HS-27A (cell line): Measurements from ENCODE around the gene HHAT.
"Not testable (repeated sequence)": the region's sequence is repeated elsewhere in the genome, so short reads cannot be mapped to it uniquely, and the experiment has no call there.

Experiments
- DNase-seq: peaks from one replicate; pipeline ENCODE4 v3.0.0-alpha.2; 2012; ENCODE audit warnings: low read depth, missing footprints

HHAT gene

DNA sequence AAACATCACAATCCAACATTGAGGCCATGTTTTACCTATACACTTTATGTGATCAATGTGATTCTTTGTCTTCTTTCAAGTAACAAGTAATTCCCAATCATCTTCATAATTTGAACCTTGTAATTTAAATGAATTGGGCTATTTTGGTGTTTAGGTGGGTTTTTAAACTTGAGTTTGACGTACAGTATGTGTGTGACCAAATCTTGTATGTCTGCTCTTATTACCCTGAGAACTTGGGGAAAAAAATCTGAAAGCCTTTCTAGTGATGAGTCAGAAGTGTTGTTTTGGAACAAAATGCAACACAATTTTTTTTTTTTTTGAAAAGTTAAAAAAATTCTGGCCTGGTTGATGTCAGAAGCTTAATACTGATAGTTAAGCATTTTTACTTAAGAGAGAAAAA lies 68.5 kb downstream of the HHAT start:
- no peak for DNase-seq

DNA sequence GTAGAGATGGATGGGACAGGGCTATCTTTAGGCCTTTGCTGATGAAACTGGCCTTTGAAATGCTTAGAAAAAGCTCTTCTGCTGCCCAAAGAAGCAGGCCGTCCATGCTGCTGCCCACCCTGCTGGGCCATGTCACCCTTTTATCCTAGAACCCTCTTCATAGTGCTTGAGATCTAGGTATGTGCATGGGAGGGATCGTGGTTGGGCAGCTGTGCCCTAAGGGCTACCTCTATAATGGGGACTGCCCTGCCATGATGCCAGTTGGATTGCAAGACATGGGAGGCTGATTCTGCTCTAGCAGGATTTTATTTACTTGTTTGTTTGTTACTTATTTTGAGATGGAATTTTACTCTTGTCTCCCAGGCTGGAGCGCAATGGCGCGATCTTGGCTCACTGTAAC lies 69.0 kb downstream of the HHAT start:
- no peak for DNase-seq

DNA sequence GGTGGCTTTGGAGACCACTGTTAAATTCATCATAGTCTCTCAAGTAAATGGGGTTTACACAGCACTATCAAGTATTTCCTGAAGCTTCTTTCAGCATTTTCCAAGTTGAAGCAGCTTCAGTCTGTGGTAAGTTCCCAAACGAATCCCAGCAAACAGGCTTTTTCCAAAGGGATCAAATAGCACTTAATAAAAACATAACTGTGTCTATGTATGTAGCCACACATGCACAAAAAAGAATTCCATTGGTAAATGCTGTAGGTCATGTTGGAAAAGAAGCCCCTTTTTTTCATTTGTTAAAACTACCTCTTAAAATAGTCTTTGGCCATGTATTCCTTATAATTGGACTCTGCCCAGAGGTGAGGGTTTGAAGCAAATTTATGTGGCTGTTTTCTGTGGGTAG lies 69.8 kb downstream of the HHAT start:
- DNase-seq, result no peak

DNA sequence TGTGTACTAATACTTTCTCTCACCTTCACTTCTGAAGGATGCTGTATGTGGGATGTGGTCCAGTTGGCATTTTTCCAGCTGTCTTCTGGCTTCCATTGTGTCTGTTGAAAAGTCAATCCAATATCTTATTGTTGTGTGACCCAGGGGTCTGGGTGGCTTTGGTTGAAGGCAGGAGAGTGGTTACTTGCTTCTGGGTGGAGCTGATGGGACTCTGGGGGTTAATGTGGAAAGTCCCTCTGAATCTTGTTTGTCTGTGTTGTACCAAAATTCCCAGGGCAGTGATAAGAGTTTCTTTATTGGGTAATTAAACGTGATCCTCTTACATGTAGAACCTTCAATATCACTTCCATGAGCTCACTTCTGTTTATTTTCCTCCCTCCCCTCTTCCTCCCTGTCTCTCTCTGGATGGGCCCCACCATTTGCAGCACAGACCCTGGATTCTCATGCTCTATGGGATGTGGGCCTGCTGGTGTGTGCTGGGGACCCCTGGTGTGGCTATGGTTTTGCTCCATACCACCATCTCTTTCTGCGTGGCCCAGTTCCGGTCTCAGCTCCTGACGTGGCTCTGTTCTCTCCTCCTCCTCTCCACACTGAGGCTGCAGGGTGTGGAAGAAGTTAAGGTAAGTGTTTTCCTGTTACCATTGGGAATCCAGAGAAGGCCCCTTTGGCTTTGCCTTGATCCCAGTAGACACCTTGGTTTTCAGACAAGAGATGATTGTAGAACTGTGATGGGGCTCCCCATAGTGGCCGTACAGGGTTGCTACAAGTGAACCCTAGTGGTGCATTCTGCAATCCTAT lies 71.5 kb downstream of the HHAT start:
- peak; percentile 48 for DNase-seq

DNA sequence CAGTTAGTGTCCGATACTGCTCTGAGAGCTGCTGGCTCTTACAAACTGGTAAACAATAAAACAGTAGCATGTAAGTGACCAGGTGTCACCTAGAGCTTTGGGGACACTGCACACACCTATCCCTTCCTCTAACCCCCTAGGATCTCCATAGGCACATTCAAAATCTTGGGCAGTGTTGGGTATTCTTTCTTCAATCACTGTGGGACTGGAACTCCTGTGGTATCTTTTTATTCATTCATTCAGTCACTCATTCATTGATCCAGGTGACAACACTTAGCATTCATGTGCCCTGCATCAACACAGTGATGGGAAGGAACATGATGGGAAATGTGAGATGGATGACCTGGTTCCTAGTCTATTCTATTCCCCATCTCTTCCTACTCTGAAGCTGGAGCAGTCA lies 73.9 kb downstream of the HHAT start:
- no peak for DNase-seq

DNA sequence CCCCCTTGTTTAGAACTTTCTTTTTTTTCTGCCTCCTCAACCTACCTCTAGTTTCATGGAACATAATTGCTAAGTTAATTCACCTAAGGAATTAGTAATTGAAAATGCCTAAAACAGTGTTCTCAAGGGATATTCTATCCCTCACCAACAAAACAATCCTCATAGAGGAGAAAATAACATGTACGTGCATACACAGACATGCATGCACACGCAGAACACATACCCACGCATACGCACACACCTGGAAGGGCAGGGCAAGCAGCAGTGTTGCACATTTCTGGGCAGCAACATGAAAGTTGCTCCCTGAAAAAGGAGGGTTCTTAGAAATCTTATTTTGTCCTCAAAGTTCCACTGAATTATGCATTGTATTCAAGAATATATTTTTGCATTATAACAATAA lies 76.6 kb downstream of the HHAT start:
- no peak for DNase-seq

DNA sequence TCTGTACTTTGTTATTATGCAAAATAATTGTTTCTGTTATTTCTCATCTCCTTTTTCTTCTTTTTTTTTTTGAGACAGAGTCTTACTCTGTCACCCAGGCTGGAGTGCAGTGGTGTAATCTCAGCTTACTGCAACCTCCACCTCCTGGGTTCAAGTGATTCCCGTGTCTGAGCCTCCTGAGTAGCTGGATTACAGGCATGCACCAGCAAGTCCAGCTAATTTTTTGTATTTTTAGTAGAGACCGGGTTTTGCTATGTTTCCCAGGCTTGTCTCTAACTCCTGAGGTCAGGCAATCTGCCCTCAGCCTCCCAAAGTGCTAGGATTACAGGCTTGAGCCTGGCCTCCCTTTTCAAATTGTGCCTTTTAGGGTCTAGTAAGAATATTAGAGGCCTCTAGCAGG lies 77.6 kb downstream of the HHAT start:
- DNase-seq, result not testable (repeated sequence)

DNA sequence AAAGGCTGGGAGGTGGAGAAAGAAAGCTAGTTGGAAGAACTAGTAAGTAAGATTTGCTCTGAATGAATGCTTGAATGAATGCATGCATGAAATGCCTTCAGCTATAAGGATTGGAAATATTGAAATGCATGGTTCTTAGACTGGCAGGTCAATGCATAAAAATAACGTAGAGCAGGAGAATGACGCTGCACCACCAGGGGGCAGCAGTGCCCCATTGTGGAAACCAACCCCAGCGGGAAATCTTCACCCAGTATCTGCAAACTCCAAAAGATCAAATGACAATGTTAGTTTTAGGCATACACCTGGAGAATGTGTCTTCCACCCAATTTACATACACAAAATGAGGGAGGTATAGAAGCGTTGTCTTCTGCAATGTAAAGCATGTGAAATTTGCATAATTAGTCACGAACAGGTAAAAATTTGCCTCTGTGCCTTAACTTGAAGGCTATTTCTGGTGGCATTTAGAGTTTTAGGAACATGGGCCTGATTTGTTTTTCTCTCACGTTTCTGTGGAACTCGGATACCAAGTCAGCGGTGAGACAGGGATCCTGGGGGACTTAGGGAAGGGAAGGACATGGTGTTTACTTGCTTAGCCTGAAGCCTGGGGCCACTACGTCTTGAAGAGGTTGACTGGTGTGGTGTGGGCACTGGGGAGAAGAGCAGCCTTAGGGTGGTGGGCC lies 78.6 kb downstream of the HHAT start:
- DNase-seq, result peak; percentile 62

DNA sequence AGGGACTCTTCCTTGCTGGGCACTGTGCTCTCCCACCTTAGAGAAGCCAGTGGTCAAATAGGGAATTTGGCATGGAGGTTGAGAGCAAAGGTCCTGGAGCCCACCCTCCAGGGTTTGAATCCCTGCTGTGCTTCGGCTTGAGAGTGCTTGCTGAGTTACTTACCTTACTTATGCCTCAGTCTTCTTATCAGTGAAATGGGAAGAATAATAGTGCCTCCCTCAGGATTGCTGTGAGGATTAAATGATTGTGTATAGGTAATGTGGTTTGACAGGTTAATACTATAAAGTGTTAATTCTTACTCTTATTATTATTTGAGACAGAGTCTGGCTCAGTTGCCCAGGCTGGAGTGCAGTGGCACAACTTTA lies 79.2 kb downstream of the HHAT start:
- no peak for DNase-seq

DNA sequence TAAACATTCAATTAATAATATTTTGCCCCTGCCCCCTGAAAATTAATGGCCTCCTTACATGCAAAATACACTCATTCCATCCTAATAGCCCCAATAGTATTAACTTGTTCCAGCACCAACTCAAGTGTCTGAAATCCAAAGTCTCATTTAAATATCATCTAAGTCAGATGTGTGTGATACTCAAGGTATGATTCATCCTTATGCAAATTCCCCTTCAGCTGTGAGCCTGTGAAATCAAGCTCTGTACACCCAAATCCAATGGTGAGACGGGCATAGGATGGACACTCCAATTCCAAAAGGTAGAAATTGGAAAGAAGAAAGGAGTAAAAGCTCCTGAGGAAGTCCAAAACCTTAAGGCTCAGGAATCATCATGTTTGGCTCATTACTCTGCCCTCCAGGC lies 83.5 kb downstream of the HHAT start:
- no peak for DNase-seq

DNA sequence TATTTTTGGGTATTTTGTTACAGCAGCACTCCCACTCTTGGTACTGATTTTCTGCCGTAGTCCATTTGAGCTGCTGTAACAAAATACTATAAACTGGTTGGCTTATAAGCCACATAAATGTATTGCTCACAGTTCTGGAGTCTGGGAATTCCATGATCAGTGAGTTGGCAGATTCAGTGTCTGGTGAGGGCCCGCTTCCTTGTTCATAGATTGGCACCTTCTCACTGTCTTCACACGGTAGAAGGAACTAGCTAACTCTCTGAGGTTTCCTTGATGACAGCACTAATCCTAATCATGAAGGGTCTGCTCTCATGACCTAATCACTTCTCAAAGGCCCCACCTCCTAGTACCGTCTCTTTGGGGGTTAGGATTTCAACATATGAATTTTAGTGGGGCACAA lies 85.2 kb downstream of the HHAT start:
- DNase-seq, result no peak

DNA sequence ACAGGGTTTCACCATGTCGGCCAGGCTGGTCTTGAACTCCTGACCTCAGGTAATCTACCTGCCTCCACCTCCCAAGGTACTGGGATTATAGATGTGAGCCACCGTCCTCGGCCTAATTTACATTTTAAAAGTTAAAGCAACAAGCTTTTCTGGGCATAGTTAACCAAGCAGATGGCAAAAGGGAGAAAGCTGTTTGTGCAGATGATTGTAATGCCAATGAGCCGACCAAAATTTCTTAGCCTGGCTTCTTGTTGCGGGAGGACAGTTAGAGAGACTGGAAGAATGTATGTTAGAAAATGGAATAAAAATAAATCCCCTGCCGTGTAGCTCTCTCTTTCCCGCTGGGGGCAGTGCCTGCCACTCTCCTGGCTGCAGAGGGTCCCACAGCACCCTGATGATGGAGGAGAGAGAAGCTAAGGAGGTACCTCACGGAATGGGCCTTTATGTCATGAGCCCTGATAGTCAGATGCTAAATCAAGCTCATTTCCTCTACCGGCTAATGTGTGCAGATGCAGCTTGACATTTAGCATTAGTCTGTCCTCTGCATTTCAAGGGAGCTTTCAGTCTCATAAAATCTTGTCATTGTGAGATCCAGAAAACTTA lies 87.2 kb downstream of the HHAT start:
- DNase-seq, result no peak

DNA sequence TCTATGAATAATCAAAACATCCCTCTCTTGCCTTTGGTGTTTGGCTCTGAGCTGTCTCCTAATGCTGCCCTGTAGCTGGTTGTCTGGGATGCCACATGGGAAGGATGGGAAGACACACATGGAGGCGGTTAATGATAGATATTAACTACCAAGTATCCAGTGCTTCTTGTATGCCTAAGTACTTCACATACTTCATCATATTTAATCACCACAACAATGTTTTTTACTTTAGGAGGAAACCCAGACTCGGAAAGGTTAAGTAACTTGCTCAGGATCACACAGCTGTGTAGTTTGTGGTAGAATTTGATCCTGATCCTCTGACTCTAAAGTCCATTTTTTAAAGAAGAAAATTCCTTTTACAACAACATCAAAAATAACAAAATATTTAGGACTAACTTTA lies 88.0 kb downstream of the HHAT start:
- DNase-seq, result no peak

DNA sequence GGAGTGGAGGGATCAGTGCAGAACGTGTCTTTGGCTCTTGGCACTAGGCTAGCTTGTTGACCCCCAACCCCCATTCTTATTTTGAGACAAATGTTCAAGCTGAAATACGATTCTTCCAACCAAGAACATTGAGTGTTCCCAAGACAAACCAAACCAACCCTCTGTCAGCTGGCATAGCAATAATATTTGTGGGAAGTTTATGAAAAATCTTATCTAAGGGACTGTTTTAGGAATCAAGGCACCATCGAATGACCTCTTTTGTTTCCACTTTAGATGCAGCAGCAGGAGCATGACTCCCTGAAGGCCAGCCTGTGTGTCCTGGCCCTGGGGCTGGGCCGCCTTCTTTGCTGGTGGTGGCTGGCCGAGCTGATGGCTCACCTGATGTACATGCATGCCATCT lies 89.2 kb downstream of the HHAT start:
- no peak for DNase-seq

DNA sequence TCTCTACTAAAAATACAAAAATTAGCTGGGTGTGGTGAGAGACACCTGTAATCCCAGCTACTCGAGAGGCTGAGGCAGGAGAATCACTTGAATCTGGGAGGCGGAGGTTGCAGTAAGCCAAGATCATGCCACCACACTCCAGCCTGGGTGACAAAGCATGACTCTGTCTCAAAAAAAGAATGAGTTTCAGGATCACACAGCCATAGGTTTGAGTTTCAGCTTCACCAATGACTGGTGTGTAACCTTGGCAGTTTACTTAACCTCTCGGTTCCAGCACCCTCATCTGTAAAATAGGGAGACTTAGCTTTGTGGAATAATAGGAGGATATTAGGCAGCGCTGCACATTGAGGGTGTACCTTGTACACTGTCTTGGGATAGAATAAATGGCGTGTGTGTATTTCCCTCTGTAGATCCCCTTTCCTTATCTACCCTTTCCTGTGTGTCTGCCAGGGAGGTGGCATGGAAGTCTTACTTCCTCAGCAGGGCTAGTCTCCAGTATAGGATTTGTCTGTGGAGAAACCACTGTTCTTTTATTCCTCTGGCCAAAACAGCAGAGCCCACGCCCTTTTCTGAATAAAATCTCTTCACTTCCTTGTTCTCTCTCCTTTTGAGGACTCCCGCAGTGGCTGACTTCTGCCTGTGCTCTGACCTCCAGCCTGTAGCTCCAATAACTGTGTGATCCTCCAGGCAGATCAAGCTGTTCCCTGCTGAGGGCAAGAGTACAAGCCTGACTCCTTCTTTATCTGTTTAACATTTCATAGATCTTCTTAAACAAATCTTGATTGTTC lies 90.4 kb downstream of the HHAT start:
- DNase-seq, result no peak

DNA sequence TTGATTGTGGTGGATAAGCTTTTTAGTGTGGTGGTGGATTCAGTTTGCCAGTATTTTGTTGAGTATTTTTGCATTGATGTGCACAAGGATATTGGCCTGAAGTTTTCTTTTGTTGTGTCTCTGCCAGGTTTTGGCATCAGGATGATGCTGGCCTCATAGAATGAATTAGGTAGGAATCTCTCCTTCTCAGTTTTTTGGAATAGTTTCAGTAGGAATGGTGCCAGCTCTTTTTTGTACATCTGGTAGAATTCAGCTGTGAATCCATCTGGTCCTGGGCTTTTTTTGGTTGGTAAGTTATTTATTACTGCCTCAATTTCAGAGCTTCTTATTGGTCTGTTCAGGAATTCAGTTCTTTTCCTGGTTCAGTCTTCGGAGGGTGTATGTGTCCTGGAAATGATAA lies 98.0 kb downstream of the HHAT start:
- DNase-seq, result not testable (repeated sequence)

DNA sequence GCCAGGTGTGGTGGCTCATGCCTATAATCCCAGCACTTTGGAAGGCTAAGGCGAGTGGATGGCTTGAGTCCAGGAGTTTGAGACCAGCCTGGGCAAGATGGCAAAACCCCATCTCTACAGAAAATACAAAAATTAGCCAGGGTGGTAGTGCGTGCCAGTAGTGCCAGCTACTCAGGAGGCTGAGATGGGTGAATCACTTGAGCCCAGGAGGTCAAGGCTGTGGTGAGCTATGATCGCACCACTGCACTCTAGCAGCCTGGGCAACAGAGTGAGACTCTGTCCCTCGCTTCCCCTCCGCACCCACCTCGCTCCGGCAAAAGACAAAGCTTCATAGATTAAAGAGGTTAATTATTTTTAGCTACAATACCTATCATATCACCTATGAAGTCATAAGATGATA lies 100.0 kb downstream of the HHAT start:
- no peak for DNase-seq

DNA sequence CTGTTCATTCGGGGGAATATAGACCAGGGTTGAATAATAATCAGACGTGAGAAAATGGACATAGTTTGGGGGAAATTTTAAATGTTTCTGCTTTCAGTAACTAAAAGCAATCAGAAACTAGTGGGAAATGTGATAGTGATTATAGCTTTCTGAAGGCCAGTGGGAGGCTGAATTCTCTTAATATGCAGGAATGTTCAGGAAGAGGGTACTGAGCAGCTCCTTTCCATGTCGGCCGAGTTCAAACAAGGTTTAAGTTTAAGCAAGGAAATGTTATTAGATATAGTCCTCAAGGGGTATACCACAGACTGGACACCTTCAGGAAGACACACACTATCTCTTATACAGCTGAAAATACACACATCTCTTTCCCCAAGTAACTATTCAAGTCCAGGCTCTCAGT lies 105.5 kb downstream of the HHAT start:
- no peak for DNase-seq

DNA sequence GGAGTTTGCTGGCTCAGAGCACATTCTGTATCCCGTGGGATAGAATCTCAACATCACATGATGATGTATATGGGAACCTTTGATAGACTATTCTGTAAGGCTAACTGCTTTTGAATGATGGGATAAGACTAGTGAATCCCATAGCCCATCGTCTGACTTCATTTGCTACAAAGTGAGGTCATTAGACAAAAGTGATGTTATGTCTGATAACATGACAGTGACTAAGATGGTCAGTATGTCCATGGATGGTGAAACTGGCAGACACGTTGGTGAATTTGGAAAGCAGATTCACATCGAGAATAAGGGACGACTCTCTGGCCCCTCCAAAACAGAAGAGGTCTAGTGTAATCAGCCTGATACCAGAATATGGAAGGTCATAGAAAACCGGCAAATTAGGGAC lies 108.4 kb downstream of the HHAT start:
- no peak for DNase-seq

DNA sequence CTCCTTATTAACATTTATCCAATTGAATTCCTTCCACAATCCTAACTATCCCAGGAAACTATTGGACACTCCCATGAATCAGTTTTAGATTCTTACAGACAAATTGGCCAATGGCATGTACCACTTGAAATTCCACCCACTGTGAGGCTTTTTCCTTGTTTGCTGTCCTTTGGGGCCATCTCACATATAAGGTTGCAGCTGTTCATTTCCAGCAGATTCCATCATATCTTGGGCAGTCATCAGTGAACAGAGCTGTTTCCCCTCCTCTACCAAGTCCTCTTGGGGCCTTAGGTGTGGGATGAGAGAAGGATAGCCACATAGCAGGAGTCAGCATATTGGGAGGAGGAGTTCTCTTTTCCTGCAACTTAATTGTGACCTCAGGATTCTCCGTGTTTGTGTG lies 109.1 kb downstream of the HHAT start:
- peak; percentile 12 for DNase-seq

DNA sequence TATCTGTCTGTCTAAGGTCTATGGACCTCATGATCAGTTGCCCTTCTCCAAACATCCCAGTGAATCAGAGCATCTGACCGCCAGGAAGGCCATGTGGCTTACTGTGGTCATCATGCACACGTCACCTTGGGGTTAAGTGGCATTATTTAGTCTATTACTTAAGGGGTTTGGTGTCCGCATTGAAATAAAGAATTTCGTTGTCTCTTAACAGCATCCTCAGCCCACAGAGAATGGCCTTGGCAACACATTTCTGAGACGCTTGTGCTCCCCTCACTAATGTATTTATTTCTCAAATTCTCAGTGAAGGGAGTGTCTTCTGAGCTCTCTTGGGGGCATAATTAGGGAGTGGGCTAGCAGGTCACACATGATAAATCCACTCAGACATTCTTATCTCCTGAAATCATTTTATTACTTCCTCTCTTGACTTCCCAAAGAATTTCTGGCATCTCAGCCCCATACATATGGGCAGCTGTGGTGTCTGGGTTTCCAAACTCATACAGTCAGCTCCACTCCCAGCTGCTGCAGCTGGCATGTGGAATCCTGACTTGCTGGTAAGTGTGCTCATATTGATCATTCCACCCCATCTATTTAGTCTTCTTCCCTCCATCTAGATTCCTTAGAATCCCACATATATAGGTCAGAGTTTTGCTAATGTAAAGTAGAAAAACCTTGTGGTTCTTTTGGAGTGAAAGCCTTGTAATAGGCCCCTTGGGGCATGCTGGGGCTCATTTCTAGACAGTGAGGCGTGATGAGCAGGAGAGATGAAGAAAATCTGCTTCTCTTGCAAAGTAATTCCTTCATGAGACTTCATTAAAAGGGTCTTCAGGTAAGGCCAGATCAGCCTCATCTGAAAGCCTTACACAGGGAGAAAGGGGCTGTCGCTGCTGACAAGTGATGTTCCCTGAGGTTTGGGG lies 110.5 kb downstream of the HHAT start:
- peak; percentile 97 for DNase-seq

DNA sequence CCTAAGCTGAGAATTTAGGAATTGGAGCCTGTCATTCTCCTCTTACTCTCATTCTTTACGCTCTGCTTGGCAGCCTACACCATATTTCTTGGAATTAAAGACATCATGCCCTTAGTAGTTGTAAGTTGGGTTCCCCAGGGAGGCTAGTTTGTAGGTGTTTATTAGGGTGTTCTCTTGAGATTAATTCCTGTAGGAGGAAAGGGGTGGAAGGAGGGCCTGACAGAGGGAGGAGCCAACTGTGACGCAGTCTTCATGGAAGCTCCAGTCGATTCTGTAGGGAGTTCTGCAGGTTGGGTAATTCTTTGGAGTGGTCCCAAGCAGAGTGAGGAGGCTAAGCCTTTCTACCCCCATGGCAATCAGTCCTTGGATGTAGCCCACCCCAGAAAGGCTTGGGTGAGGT lies 111.4 kb downstream of the HHAT start:
- DNase-seq, result peak; percentile 33
